22Rv1 (cell line): ENCODE measurements around the gene FSTL3.

Experiments
- ZFX ChIP-seq: fragments of 450-650 bp; IDR thresholded peaks from 2 replicates; pipeline ENCODE4 v1.6.1; 2017; ENCODE audit warnings: antibody characterized with exemption, borderline replicate concordance
- TF ChIP-seq, protein P1 (sequence below): fragments of 450-650 bp; IDR thresholded peaks from 2 replicates; pipeline ENCODE4 v1.5.1; 2017; ENCODE audit warnings: mild to moderate bottlenecking

DNA sequence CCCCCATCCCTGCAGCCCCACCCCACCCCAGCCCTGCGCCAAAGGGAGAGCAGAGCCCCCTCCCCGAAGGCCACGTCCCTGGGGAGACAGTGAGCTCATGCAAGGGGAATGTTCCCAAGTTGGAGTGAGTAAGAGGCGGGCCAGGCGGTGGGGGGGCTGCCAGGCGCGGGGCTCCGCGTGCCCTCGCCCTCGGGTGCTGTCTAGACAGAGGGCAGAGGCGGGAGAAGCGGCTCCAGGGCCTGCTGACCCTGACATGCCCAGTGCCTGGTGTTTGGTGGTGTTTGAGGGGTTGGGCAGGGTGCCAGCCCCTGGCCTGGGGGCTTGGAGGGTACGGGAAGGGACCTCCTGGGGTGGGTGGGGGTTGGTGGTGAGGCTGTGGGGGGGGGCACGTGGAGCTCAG is 1.0 kb downstream of the FSTL3 start:
- TF ChIP-seq, protein P1, sequence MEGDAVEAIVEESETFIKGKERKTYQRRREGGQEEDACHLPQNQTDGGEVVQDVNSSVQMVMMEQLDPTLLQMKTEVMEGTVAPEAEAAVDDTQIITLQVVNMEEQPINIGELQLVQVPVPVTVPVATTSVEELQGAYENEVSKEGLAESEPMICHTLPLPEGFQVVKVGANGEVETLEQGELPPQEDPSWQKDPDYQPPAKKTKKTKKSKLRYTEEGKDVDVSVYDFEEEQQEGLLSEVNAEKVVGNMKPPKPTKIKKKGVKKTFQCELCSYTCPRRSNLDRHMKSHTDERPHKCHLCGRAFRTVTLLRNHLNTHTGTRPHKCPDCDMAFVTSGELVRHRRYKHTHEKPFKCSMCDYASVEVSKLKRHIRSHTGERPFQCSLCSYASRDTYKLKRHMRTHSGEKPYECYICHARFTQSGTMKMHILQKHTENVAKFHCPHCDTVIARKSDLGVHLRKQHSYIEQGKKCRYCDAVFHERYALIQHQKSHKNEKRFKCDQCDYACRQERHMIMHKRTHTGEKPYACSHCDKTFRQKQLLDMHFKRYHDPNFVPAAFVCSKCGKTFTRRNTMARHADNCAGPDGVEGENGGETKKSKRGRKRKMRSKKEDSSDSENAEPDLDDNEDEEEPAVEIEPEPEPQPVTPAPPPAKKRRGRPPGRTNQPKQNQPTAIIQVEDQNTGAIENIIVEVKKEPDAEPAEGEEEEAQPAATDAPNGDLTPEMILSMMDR: no peak
- TF ChIP-seq ZFX: no peak
